ENCODE measurements around the gene S100A4.

The S100A4 gene

DNA sequence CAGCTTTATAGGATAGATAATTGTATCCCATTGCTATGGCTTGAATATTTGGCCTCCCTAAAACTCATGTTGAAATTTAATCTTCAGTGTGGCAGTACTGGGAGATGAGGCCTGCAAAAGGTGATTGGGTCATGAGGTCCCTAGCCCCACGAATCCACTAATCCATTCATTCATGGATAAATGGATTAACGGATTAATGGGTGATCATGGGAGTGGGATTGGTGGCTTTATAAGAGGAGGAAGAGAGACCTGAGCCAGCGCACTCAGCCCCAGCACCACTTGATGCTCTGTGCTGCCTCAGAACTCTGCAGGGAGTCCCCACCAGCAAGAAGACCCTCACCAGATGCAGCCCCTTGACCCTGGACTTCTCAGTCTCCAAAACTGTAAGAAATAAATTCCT is 41.8 kb downstream of the S100A4 start:
- DNase-seq: no peak

GRCh38 chr1:153498746-153499145 is 46.9 kb downstream of the S100A4 start:
- no peak for DNase-seq

DNA sequence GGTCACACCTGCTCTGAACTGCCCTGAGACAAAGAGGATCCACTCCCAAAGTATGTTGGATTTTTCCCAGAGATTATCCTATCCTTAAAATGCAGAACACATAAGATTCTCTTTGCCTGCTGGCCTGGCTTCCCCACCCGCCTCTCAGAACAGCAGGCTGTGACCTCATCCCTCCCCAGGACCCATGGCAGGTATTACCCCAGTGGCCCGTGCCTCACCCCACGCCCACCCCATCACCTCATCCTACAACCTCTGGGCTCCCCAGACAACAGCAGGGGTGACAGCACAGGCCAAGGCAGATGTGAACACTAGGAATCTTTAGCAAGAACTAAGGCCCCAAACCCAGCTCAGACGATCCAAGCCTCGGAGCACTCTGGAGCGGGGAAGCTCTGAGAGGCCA is 50.1 kb downstream of the S100A4 start:
- DNase-seq: no peak

- peak; percentile 93 for DNase-seq
These were observed 50.5 kb downstream of the S100A4 start for GRCh38 chr1:153494976-153495535.

All from NCI-H345 (cell line).